ENCODE results near the gene LRGUK.

The LRGUK gene

GRCh38 chr7:134284952-134285351 lies 157.8 kb downstream of the LRGUK start:
- Histone ChIP-seq H3K27me3 (replicated peaks) (no peaks in the 10 kb centered on the region), H3K4me3 (ENCODE audit: low read depth, low read length) (no peak overlapping the region), H3K27ac (no peak overlapping the region), H3K36me3 (replicated peaks) (no peaks in the 10 kb centered on the region)
- no peak for DNase-seq
- in situ Hi-C loops (cut with HindIII; ENCODE audit: low pct_ligation_motif_present, low sequenced_read_pairs), result no loop called here
- TF ChIP-seq CTCF (IDR thresholded peaks at IDR 0.05; ENCODE audit: low read depth, low read length, missing control alignments), result no peak

GRCh38 chr7:134287916-134288659 lies 160.9 kb downstream of the LRGUK start:
- DNase-seq, result no peak
- H3K4me3 ChIP-seq (ENCODE audit: low read depth, low read length), result no peak overlapping the region
- no peaks in the 10 kb centered on the region for H3K36me3 ChIP-seq (replicated peaks)
- no peak overlapping the region for H3K27ac ChIP-seq
- in situ Hi-C loops (cut with HindIII; ENCODE audit: low pct_ligation_motif_present, low sequenced_read_pairs), result no loop called here
- no peaks in the 10 kb centered on the region for H3K27me3 ChIP-seq (replicated peaks)
- no peak for TF ChIP-seq CTCF (IDR thresholded peaks at IDR 0.05; ENCODE audit: low read depth, low read length, missing control alignments)

- Histone ChIP-seq H3K4me3 (ENCODE audit: low read depth, low read length) (no peak overlapping the region), H3K36me3 (replicated peaks) (no peaks in the 10 kb centered on the region), H3K27ac (no peak overlapping the region), H3K27me3 (replicated peaks) (no peaks in the 10 kb centered on the region)
- in situ Hi-C loops (cut with HindIII; ENCODE audit: low pct_ligation_motif_present, low sequenced_read_pairs), result no loop called here
- no peak for DNase-seq
- TF ChIP-seq CTCF (IDR thresholded peaks at IDR 0.05; ENCODE audit: low read depth, low read length, missing control alignments), result no peak
Measured at GRCh38 chr7:134289423-134289822, 162.3 kb downstream of the LRGUK start.

- H3K27ac ChIP-seq, result no peak overlapping the region
- DNase-seq, result no peak
- no peak for TF ChIP-seq CTCF (IDR thresholded peaks at IDR 0.05; ENCODE audit: low read depth, low read length, missing control alignments)
- H3K4me3 ChIP-seq (ENCODE audit: low read depth, low read length), result no peak overlapping the region
- peaks cover 4% of the 10 kb centered on the region for H3K36me3 ChIP-seq (replicated peaks)
- in situ Hi-C loops (cut with HindIII; ENCODE audit: low pct_ligation_motif_present, low sequenced_read_pairs), result no loop called here
- H3K27me3 ChIP-seq (replicated peaks), result no peaks in the 10 kb centered on the region
Measured at GRCh38 chr7:134289841-134290240, 162.7 kb downstream of the LRGUK start.

GRCh38 chr7:134290286-134290685 lies 163.1 kb downstream of the LRGUK start:
- no peak for TF ChIP-seq CTCF (IDR thresholded peaks at IDR 0.05; ENCODE audit: low read depth, low read length, missing control alignments)

More at GRCh38 chr7:134290286-134290685, 163.1 kb downstream of the LRGUK start:
- DNase-seq, result peak; percentile 47
- H3K4me3 ChIP-seq (ENCODE audit: low read depth, low read length), result no peak overlapping the region
- in situ Hi-C loops (cut with HindIII; ENCODE audit: low pct_ligation_motif_present, low sequenced_read_pairs), result no loop called here
- no peak overlapping the region for H3K27ac ChIP-seq
- peaks cover 5% of the 10 kb centered on the region for H3K36me3 ChIP-seq (replicated peaks)
- no peaks in the 10 kb centered on the region for H3K27me3 ChIP-seq (replicated peaks)
